ENCODE results near the gene RGS21.

Gene RGS21

DNA sequence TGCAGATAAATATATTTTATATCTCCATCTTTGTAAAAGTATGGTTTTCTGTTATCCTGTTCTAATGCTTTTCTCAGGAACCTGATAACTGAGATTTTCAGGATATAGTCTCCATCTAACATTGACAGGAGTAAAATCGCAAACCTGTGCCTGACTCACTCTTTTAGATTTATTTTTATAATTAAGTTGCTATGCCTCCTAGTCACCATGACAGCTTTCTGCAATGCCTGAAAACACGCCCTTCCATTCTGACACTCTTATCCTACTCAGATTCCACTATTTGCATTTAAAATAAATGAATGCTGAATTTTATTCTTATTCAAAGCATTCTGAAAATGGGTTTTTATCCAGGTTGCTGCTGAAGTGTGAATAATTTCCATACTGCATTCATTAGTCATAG lies 62.8 kb downstream of the RGS21 start:
- no peak for FAIRE-seq

GRCh38 chr1:192382758-192383157 lies 66.0 kb downstream of the RGS21 start:
- no peak for FAIRE-seq

GRCh38 chr1:192386051-192386650 lies 69.4 kb downstream of the RGS21 start:
- FAIRE-seq: peak; percentile 3

- no peak for FAIRE-seq
Observed at GRCh38 chr1:192395211-192395610, 78.4 kb downstream of the RGS21 start.

DNA sequence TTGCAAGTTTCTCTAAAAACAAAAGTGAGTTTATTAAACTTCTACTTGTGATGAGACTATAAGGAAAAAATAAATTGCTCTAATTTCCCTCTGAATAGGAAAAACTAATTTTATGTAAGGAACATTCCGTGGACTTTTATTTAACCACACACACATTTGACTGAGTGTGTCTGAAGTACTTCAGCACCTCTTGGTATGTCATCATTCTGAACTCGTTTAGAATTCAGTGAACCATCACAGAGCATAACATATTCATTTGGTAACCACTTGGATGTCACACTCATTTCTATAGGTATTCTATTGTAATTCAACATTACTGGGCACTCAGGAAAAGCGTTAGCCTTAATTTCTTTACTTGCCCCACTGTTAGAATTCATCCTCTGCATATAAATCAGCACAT lies 79.1 kb downstream of the RGS21 start:
- no peak for FAIRE-seq

DNA sequence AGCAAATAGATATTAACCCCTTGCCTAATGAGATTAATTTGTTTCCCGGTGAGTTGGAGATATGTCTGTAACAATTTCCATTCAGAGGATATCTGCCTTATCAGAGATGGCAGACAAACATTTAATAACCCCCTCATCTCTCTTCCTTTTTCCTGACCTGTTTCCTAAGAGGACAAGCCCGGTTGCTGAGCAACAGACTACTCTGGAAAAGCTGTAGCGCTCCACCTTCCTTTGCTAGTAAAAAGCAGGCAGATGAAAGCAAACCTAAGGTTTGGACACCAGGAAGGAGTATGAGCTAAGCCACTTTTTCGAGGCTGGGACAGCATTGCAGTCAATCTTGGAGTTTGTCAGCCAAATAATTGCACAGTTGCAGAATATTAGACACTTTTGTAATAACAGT lies 82.4 kb downstream of the RGS21 start:
- no peak for FAIRE-seq

DNA sequence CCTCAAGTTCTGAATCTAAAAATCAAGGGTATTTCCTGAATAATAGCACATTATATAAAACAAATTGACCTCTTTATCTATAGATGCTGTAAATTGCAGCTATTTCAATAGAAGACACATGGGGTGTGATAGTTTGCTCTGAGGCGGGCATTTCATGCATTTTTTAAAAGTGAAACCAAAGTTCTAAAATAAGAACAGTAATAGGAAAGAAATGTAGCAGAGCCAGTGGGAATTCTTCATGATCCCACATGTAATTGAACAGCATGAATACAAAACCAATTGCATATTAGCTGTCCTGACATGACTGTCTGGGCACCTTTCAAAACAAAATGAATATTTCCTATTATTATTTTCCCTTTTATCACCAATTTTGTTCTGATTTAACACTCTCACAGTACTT lies 85.0 kb downstream of the RGS21 start:
- FAIRE-seq: no peak

DNA sequence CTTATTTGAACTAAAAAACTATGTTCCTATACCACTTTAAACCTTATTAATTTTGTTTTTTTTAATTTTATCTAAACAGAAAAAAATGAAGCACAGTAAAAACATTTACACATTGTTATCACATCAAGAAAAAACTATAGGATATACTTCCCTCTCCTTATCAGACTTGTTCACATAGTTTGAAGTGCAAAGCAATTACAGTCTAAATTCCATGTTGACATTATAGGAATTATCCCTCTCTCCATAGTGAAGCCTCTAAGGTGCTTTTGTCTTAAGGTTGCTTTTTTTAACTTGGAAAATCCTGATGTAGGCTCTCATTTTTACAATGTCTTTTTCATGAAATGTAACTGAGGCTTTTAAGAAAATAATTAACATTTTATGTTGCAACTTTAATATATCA lies 85.8 kb downstream of the RGS21 start:
- FAIRE-seq: no peak

GRCh38 chr1:192407206-192407605 lies 90.4 kb downstream of the RGS21 start:
- FAIRE-seq: no peak

Measured in A204.1 (cell line).